Measurements from ENCODE around the gene UBE2S. TPM values are rescaled to one million over a fixed set of nuclear protein-coding genes. Genes with fewer than 3 reads are reported as not detected.

The UBE2S gene
- polyA plus RNA-seq, 1 donor from 2014 or later, result 119 TPM

- no peaks in the 10 kb centered on the region for H3F3A ChIP-seq (ENCODE audit: insufficient read depth, low read length, poor library complexity, severe bottlenecking)
- peak within 1 kb of the TSS; percentile 49 for H3K9ac ChIP-seq (ENCODE audit: low read length)
- peaks cover 35% of the 10 kb centered on the region for H3K27me3 ChIP-seq (ENCODE audit: insufficient read depth, low read depth, low read length)
- no peaks in the 10 kb centered on the region for H3K9me2 ChIP-seq (ENCODE audit: insufficient read depth, low read length)
- H4K20me1 ChIP-seq (ENCODE audit: insufficient read depth), result no peaks in the 10 kb centered on the region
- peak within 1 kb of the TSS; percentile 48 for H3K4me2 ChIP-seq (ENCODE audit: low read length)
- no peak for TF ChIP-seq TAF1 (IDR thresholded peaks at IDR 0.05; ENCODE audit: low read depth)
- TF ChIP-seq MXI1 (conservative IDR thresholded peaks at IDR 0.05; ENCODE audit: poor library complexity, severe bottlenecking), result no peak
- TF ChIP-seq RAD21 (conservative IDR thresholded peaks at IDR 0.05), result no peak
- TF ChIP-seq REST (IDR thresholded peaks at IDR 0.05; ENCODE audit: borderline replicate concordance), result no peak
- no peak for TF ChIP-seq SMC3 (conservative IDR thresholded peaks at IDR 0.05; ENCODE audit: poor library complexity)
- TF ChIP-seq EZH2 (IDR thresholded peaks at IDR 0.05; ENCODE audit: borderline replicate concordance, insufficient read depth, low read length, poor library complexity, severe bottlenecking), result no peak
- no peak for TF ChIP-seq CTCF (IDR thresholded peaks at IDR 0.05; ENCODE audit: poor library complexity, severe bottlenecking)
- no peak for TF ChIP-seq POLR2AphosphoS5 (IDR thresholded peaks at IDR 0.05)
- TF ChIP-seq EP300 (conservative IDR thresholded peaks at IDR 0.05; ENCODE audit: poor library complexity, severe bottlenecking), result no peak
- H3K9me3 ChIP-seq (ENCODE audit: low read length), result no peaks in the 10 kb centered on the region
- H2AFZ ChIP-seq (ENCODE audit: low read depth, low read length), result no peak within 1 kb of the TSS
- no peak within 1 kb of the TSS for H3K27ac ChIP-seq (ENCODE audit: low read length)
- no peaks in the 10 kb centered on the region for H3K36me3 ChIP-seq (ENCODE audit: insufficient read depth, low read length)
- H3K4me3 ChIP-seq (ENCODE audit: low read length), result peak within 1 kb of the TSS; percentile 68
- H3K79me2 ChIP-seq (replicated peaks; ENCODE audit: insufficient read depth, low read length), result no peaks in the 10 kb centered on the region
These were observed 37.1 kb downstream of the UBE2S start, which contains the start of gene IL11 for GRCh38 chr19:55370305-55370988. TSS of gene IL11 (minus strand) at chr19:55370463. CDS start at chr19:55370310, 153 bp downstream.

- H3K36me3 ChIP-seq (ENCODE audit: insufficient read depth, low read length), result no peaks in the 10 kb centered on the region
- H3K4me2 ChIP-seq (ENCODE audit: low read length), result peak overlapping the region; percentile 48
- H3K79me2 ChIP-seq (replicated peaks; ENCODE audit: insufficient read depth, low read length), result no peaks in the 10 kb centered on the region
- H4K20me1 ChIP-seq (ENCODE audit: insufficient read depth), result no peaks in the 10 kb centered on the region
- H3K9ac ChIP-seq (ENCODE audit: low read length), result peak overlapping the region; percentile 49
- H3K4me3 ChIP-seq (ENCODE audit: low read length), result peak overlapping the region; percentile 68
- no peaks in the 10 kb centered on the region for H3F3A ChIP-seq (ENCODE audit: insufficient read depth, low read length, poor library complexity, severe bottlenecking)
- H3K9me2 ChIP-seq (ENCODE audit: insufficient read depth, low read length), result no peaks in the 10 kb centered on the region
- H3K9me3 ChIP-seq (ENCODE audit: low read length), result no peaks in the 10 kb centered on the region
- no peak overlapping the region for H3K27ac ChIP-seq (ENCODE audit: low read length)
- peaks cover 35% of the 10 kb centered on the region for H3K27me3 ChIP-seq (ENCODE audit: insufficient read depth, low read depth, low read length)
- TF ChIP-seq REST (IDR thresholded peaks at IDR 0.05; ENCODE audit: borderline replicate concordance) (no peak), POLR2AphosphoS5 (IDR thresholded peaks at IDR 0.05) (peak; percentile 9), EZH2 (IDR thresholded peaks at IDR 0.05; ENCODE audit: borderline replicate concordance, insufficient read depth, low read length, poor library complexity, severe bottlenecking) (peak; percentile 11), MXI1 (conservative IDR thresholded peaks at IDR 0.05; ENCODE audit: poor library complexity, severe bottlenecking) (no peak), SMC3 (conservative IDR thresholded peaks at IDR 0.05; ENCODE audit: poor library complexity) (peak; percentile 17)
- H2AFZ ChIP-seq (ENCODE audit: low read depth, low read length), result no peak overlapping the region
These were observed 37.8 kb downstream of the UBE2S start for GRCh38 chr19:55369653-55370304.
